Right lobe of liver (tissue), 6 donors: ENCODE data around the gene ZNF677. TPM values are rescaled to one million over a fixed set of nuclear protein-coding genes. Genes with fewer than 3 reads are reported as not detected.
"Not testable (repeated sequence)": the region's sequence is repeated elsewhere in the genome, so short reads cannot be mapped to it uniquely, and the experiment has no call there.

ENCODE experiments used
- ATAC-seq, 4 donors: fragments of 200-7000 bp; cut with Tn5 transposase; one replicate each; pipeline ENCODE4 v1.9.1; 2020; ENCODE audit warnings: mild to moderate bottlenecking in 4 of 4, moderate library complexity in 4 of 4
- DNase-seq, 3 donors: peaks; one replicate each; pipeline ENCODE4 v3.0.0-alpha.2; 2020
- H3K27ac ChIP-seq, 3 donors: fragments of 200-600 bp; one replicate each; pipeline ENCODE4 v1.8.0; 2022
- H3K27me3 ChIP-seq, 2 donors: fragments of 200-600 bp; one replicate each; pipeline ENCODE4 v1.8.0; 2022
- H3K36me3 ChIP-seq, 4 donors: fragments of 200-600 bp; sonication (generic) in 1 of 4; one replicate each; pipeline versions ENCODE4 v1.5.1 to v1.8.0; 2017 to 2022; ENCODE audit warnings: control low read depth in 1 of 4
- H3K4me1 ChIP-seq, 4 donors: fragments of 200-600 bp; sonication (generic) in 1 of 4; one replicate each; pipeline versions ENCODE4 v1.5.1 to v1.8.0; 2017 to 2022; ENCODE audit warnings: control low read depth in 1 of 4
- H3K4me3 ChIP-seq, 3 donors: fragments of 200-600 bp; one replicate each; pipeline ENCODE4 v1.8.0; 2022
- H3K9me3 ChIP-seq, 4 donors: fragments of 200-600 bp; sonication (generic) in 1 of 4; one replicate each; pipeline versions ENCODE4 v1.5.1 to v1.8.0; 2017 to 2022; ENCODE audit warnings: control low read depth in 1 of 4
- POLR2A ChIP-seq: fragments of 450-650 bp; IDR thresholded peaks from one replicate; pipeline ENCODE4 v1.6.1; 2017; ENCODE audit warnings: antibody characterized with exemption, mild to moderate bottlenecking
- WGBS: methylation state at CpG from one replicate; pipeline ENCODE4 v1.1.6; 2018; ENCODE audit warnings: low coverage, low lambda C conversion rate; ENCODE audit not compliant: insufficient coverage; ENCODE audit errors: missing lambda C conversion rate; 5-methylcytosine and 5-hydroxymethylcytosine counted together
- intact Hi-C, 2 donors: fragments of 100-400 bp; cut with DNase I; formaldehyde crosslinking; loops; one replicate each; pipeline versions ENCODE4 v1.11.2 to v1.14.1; 2022
- total RNA-seq, 6 experiments: library from RNA; depleted of rRNA in 2 of 6; stranded (reverse); fragments of >200 nt in 2 of 6; fragmentation: NEBNext Ultra II Directional in 3 of 6; extraction: Animal tissue kit (Norgen Biotek cat#: 25700) in 3 of 6; gene quantifications; one replicate each; pipeline versions ENCODE4 v1.1.0 to v1.2.4, GENCODE V29; 2016 to 2023
- TF ChIP-seq, protein P1 (sequence below), 4 donors: fragments of 200-600 bp in 3 of 4; fragments of 450-650 bp in 1 of 4; IDR thresholded peaks; one replicate each; pipeline versions ENCODE4 v1.5.1 to v1.8.0; 2016 to 2022; ENCODE audit warnings: antibody characterized with exemption in 4 of 4, mild to moderate bottlenecking in 2 of 4
- donor health status: DM: no; HTN: yes; CAD: no.
- donor health status: DM: no; HTN: no; CAD: no.
- donor health status: DM: no; HTN: no; CAD: no.
- donor health status: DM: no; HTN: yes; CAD: no.
- donor health status: DM: no; HTN: yes; CAD: no.

ZNF677 gene
- total RNA-seq, 6 experiments from 2014 or later = 0.25 to 2.0 (median 1.1) TPM

DNA sequence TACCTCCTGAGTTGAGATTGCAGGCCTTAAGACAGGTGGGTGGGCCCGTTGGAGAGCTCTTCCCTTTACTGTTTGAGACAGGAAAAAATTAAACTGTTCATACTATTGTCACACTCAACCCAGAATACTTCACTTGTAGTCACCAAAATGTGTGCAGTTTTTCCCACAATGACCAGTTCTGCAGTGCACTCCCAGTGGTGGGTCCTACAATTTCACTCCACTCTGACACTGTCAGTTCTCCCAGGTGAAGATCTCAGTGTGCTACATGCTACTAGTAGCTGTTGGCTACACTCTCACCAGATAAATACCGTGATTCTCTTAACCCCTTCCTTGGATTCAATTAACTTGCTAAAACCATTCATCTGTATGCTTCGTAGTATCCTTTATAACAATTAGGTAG lies 64.4 kb downstream of the ZNF677 start:
- no peaks in the 10 kb centered on the region for H3K36me3 ChIP-seq
- no peaks in the 10 kb centered on the region for H3K9me3 ChIP-seq
- no peak for TF ChIP-seq POLR2A
- TF ChIP-seq, protein P1, sequence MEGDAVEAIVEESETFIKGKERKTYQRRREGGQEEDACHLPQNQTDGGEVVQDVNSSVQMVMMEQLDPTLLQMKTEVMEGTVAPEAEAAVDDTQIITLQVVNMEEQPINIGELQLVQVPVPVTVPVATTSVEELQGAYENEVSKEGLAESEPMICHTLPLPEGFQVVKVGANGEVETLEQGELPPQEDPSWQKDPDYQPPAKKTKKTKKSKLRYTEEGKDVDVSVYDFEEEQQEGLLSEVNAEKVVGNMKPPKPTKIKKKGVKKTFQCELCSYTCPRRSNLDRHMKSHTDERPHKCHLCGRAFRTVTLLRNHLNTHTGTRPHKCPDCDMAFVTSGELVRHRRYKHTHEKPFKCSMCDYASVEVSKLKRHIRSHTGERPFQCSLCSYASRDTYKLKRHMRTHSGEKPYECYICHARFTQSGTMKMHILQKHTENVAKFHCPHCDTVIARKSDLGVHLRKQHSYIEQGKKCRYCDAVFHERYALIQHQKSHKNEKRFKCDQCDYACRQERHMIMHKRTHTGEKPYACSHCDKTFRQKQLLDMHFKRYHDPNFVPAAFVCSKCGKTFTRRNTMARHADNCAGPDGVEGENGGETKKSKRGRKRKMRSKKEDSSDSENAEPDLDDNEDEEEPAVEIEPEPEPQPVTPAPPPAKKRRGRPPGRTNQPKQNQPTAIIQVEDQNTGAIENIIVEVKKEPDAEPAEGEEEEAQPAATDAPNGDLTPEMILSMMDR (IDR thresholded peaks at IDR 0.05) = no peak
- H3K27me3 ChIP-seq = no peaks in the 10 kb centered on the region
- H3K4me1 ChIP-seq = no peaks in the 10 kb centered on the region
- ATAC-seq = no peak
- no peak for DNase-seq
- 80% methylated on average over 3 of the region's 3 CpGs for WGBS
- no peak overlapping the region for H3K27ac ChIP-seq
- no peak overlapping the region for H3K4me3 ChIP-seq
- intact Hi-C loops = no loop called here

DNA sequence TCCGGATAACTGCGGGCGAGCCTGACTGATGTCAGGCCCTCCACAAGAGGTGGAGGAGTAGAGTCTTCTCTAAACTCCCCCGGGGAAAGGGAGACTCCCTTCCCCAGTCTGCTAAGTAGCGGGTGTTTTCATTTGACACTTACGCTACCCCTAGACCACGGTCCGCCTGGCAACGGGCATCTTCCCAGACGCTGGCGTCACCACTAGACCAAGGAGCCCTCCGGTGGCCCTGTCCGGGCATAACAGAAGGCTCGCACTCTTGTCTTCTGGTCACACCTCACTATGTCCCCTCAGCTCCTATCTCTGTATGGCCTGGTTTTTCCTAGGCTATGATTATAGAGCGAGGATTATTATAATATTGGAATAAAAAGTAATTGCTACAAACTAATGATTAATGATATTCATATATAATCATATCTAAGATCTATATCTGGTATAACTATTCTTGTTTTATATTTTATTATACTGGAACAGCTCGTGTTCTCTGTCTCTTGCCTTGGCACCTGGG lies 64.9 kb downstream of the ZNF677 start:
- H3K27me3 ChIP-seq, H3K4me1 ChIP-seq, intact Hi-C loops, H3K36me3 ChIP-seq, ATAC-seq, H3K9me3 ChIP-seq, H3K4me3 ChIP-seq, DNase-seq, H3K27ac ChIP-seq: not testable (repeated sequence)
- 40% methylated on average over 2 of the region's 16 CpGs for WGBS

Other genes starting within 250 kb of the ZNF677 start
- gene ERVV-1, start 241.0 kb downstream of the ZNF677 start, total RNA-seq = not detected
- not detected for gene ERVV-2, start 210.1 kb downstream of the ZNF677 start, total RNA-seq
- 10 to 100 TPM in 5 of 6 experiments, 1 to 10 TPM in 1; 6.6 to 18.9 (median 13.9) TPM for gene ZNF160, start 151.5 kb downstream of the ZNF677 start, total RNA-seq
- gene ZNF415, start 122.0 kb downstream of the ZNF677 start, total RNA-seq = 1 to 10 TPM in 1 of 6 experiments, under 1 TPM in 5; 0.12 to 1.3 (median 0.47) TPM
- 1 to 10 TPM in 5 of 6 experiments, under 1 TPM in 1; 0.70 to 4.2 (median 2.0) TPM for gene ZNF347, start 95.8 kb downstream of the ZNF677 start, total RNA-seq
- under 1 TPM in 5 of 6 experiments, not detected in 1; 0.09 to 0.47 (median 0.32) TPM for gene ZNF665, start 61.5 kb downstream of the ZNF677 start, total RNA-seq
- not detected for gene VN1R2, start 3.4 kb upstream of the ZNF677 start, total RNA-seq
- not detected for gene VN1R4, start 12.8 kb upstream of the ZNF677 start, total RNA-seq
- gene ZNF845, start 78.9 kb upstream of the ZNF677 start, total RNA-seq = 1 to 10 TPM in 4 of 6 experiments, under 1 TPM in 2; 0.86 to 3.0 (median 1.4) TPM
- gene ZNF525, start 110.8 kb upstream of the ZNF677 start, total RNA-seq = 1 to 10 TPM; 1.7 to 3.7 (median 2.2) TPM
- gene ZNF765, start 140.3 kb upstream of the ZNF677 start, total RNA-seq = 1 to 10 TPM; 2.2 to 7.7 (median 3.8) TPM
- 1 to 10 TPM; 2.6 to 4.2 (median 3.4) TPM for gene ZNF761, start 177.1 kb upstream of the ZNF677 start, total RNA-seq
- gene ZNF813, start 212.9 kb upstream of the ZNF677 start, total RNA-seq = 1 to 10 TPM in 4 of 6 experiments, under 1 TPM in 2; 0.74 to 1.6 (median 1.1) TPM